ENCODE measurements around the gene HPS1. TPM values are rescaled to one million over a fixed set of nuclear protein-coding genes. Genes with fewer than 3 reads are reported as not detected.
A peak's percentile ranks its signal among the peaks of the same experiment; 100 is the strongest.

HPS1 gene
- total RNA-seq, 1 donor, result 42.3 TPM

GRCh38 chr10:98394851-98395440, 51.8 kb downstream of the HPS1 start:
- no peak overlapping the region for H3K4me3 ChIP-seq (ENCODE audit: low read depth, low read length)
- TF ChIP-seq, protein P1, sequence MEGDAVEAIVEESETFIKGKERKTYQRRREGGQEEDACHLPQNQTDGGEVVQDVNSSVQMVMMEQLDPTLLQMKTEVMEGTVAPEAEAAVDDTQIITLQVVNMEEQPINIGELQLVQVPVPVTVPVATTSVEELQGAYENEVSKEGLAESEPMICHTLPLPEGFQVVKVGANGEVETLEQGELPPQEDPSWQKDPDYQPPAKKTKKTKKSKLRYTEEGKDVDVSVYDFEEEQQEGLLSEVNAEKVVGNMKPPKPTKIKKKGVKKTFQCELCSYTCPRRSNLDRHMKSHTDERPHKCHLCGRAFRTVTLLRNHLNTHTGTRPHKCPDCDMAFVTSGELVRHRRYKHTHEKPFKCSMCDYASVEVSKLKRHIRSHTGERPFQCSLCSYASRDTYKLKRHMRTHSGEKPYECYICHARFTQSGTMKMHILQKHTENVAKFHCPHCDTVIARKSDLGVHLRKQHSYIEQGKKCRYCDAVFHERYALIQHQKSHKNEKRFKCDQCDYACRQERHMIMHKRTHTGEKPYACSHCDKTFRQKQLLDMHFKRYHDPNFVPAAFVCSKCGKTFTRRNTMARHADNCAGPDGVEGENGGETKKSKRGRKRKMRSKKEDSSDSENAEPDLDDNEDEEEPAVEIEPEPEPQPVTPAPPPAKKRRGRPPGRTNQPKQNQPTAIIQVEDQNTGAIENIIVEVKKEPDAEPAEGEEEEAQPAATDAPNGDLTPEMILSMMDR (IDR thresholded peaks at IDR 0.05; ENCODE audit: insufficient read depth, low read length), result no peak
- no peak for DNase-seq (ENCODE audit: low read depth)

GRCh38 chr10:98391578-98391991, 55.1 kb downstream of the HPS1 start:
- peak; percentile 86 for DNase-seq (ENCODE audit: low read depth)
- TF ChIP-seq, protein P1 (IDR thresholded peaks at IDR 0.05; ENCODE audit: insufficient read depth, low read length), result no peak

GRCh38 chr10:98391065-98391464, 55.7 kb downstream of the HPS1 start:
- DNase-seq (ENCODE audit: low read depth), result no peak
- TF ChIP-seq, protein P1 (IDR thresholded peaks at IDR 0.05; ENCODE audit: insufficient read depth, low read length), result no peak
- H3K4me3 ChIP-seq (ENCODE audit: low read depth, low read length), result no peak overlapping the region

More at GRCh38 chr10:98391578-98391991, 55.1 kb downstream of the HPS1 start:
- H3K4me3 ChIP-seq (ENCODE audit: low read depth, low read length), result no peak overlapping the region

DNA sequence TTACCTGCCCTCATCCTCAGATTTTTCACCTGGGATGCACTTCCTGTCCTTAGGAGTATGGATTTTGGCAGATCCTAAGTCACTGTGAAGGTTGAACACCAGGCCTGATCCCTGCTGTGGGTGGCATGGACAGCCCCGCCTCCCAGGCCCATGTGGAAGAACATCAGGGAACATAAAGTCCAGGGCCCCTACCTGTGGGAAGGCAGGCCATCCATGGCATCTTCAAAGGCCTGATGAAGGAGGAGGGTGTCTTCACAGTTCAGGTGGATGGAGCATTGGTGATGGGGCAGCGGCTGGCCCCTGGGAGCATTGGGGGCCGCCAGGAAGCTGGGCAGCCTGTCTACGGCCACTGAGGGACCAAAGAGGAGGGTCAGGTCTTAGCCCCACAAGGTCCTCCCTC, 56.3 kb downstream of the HPS1 start:
- DNase-seq (ENCODE audit: low read depth), result no peak
- H3K4me3 ChIP-seq (ENCODE audit: low read depth, low read length), result no peak overlapping the region
- TF ChIP-seq, protein P1 (IDR thresholded peaks at IDR 0.05; ENCODE audit: insufficient read depth, low read length), result no peak

- no peak overlapping the region for H3K4me3 ChIP-seq (ENCODE audit: low read depth, low read length)
- DNase-seq (ENCODE audit: low read depth), result no peak
- TF ChIP-seq, protein P1 (IDR thresholded peaks at IDR 0.05; ENCODE audit: insufficient read depth, low read length), result no peak
Observed at GRCh38 chr10:98389398-98389797, 57.3 kb downstream of the HPS1 start.

DNA sequence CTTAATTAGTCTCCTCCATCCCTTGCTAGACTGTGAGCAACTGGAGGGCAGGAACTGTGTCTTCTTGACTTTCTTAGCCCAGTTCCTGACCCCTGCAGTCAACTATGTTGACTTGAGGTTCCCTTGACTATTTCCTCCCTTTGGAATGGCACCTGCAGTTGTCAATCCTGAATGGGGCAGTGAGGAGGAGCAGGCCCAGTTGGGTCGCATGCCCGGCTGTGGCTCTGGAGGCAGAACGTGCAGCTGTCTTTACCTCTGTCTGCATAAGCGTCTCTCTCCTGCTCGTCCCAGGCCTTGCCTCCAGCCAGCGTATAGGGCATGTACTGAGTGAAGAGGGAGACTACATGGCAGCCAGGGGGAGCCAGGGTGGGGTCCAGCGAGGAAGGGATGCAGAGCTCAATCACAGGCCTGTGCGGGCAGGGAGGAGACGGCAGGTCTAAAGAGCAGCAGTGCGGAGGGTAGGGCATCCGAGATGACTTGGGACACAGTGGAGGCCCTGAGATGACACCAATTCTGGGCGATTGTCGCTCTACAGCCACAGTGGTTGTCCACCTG, 58.6 kb downstream of the HPS1 start:
- TF ChIP-seq, protein P1 (IDR thresholded peaks at IDR 0.05; ENCODE audit: insufficient read depth, low read length), result no peak

More for the DNA sequence above, 58.6 kb downstream of the HPS1 start:
- H3K4me3 ChIP-seq (ENCODE audit: low read depth, low read length), result no peak overlapping the region
- no peak for DNase-seq (ENCODE audit: low read depth)
